HL-60 (cell line): ENCODE measurements around the gene ANO1.

Experiments
- CTCF ChIP-seq: IDR thresholded peaks from one replicate; pipeline ENCODE4 v1.5.1; 2011; ENCODE audit warnings: low read length, control low read depth, inconsistent platforms; ENCODE audit not compliant: insufficient read depth
- GABPA ChIP-seq: IDR thresholded peaks from 2 replicates; pipeline ENCODE4 v1.6.1; 2012; ENCODE audit warnings: low read depth
- POLR2AphosphoS5 ChIP-seq: IDR thresholded peaks from 2 replicates; pipeline ENCODE4 v1.6.1; 2012; ENCODE audit warnings: low read depth
- REST ChIP-seq: IDR thresholded peaks from 2 replicates; pipeline ENCODE4 v1.6.1; 2012; ENCODE audit warnings: low read depth; ENCODE audit not compliant: insufficient replicate concordance

DNA sequence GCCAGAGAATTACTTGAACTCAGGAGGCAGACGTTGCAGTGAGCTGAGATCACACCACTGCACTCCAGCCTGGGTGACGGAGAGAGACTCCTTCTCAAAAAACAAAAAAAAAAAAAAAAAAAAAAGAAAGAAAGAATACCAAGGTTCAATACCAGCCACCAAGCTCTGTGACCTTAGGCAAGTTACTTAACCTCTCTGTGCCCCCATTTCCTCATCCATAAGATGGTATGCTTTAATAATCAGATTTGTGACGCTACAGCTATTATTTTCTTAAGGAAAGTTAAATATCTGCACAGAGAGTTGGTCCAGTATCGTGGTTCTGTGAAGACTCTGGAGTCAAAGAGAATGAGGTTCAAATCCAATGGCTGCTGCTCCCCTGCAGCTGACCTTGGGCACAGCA, 67.7 kb downstream of the ANO1 start:
- TF ChIP-seq CTCF (no peak), GABPA (no peak), POLR2AphosphoS5 (no peak), REST (no peak)
